Gastrocnemius medialis (tissue), 4 donors: ENCODE measurements around the gene IL22RA1. TPM values are rescaled to one million over a fixed set of nuclear protein-coding genes. Genes with fewer than 3 reads are reported as not detected.

Experiments used
- ATAC-seq, 2 donors: fragments of 150-250 bp; one replicate each; pipeline ENCODE4 v1.9.1; 2016
- DNase-seq, 2 donors: peaks; one replicate each; pipeline ENCODE4 v3.0.0-alpha.2; 2019
- H3K27ac ChIP-seq, 4 donors: fragments of 200-600 bp; sonication (generic); 1 replicate in 1 of 4; 2 replicates in 3 of 4; pipeline ENCODE4 v1.5.1; 2016 to 2018; ENCODE audit warnings: mild to moderate bottlenecking in 2 of 4, moderate library complexity in 1 of 4
- H3K27me3 ChIP-seq, 3 donors: fragments of 200-600 bp; sonication (generic) in 2 of 3; 1 replicate in 1 of 3; 2 replicates in 2 of 3; pipeline versions ENCODE4 v1.5.1 to v1.6.0; 2016 to 2019; ENCODE audit warnings: mild to moderate bottlenecking in 1 of 3, moderate library complexity in 1 of 3
- H3K36me3 ChIP-seq, 2 donors: fragments of 200-600 bp; sonication (generic) in 1 of 2; one replicate each; pipeline ENCODE4 v1.5.1; 2017 to 2018
- H3K4me1 ChIP-seq, 2 donors: fragments of 200-600 bp; sonication (generic) in 1 of 2; one replicate each; pipeline ENCODE4 v1.5.1; 2016 to 2017; ENCODE audit warnings: mild to moderate bottlenecking in 2 of 2
- H3K4me3 ChIP-seq, 4 donors: fragments of 200-600 bp; sonication (generic) in 3 of 4; 1 replicate in 1 of 4; 2 replicates in 3 of 4; pipeline ENCODE4 v1.5.1; 2016 to 2019; ENCODE audit warnings: mild to moderate bottlenecking in 2 of 4
- H3K9me3 ChIP-seq, 3 donors: fragments of 200-600 bp; sonication (generic) in 2 of 3; 1 replicate in 1 of 3; 2 replicates in 2 of 3; pipeline ENCODE4 v1.5.1; 2016 to 2019
- CTCF ChIP-seq, 5 experiments: fragments of 450-650 bp in 3 of 5; fragments of 200-600 bp in 2 of 5; sonication (generic) in 2 of 5; IDR thresholded peaks in 4 of 5; conservative IDR thresholded peaks in 1 of 5; 1 replicate in 4 of 5; 2 replicates in 1 of 5; pipeline ENCODE4 v1.5.1; 2016 to 2019; ENCODE audit warnings: antibody characterized with exemption in 5 of 5, mild to moderate bottlenecking in 3 of 5, moderate library complexity in 3 of 5
- POLR2A ChIP-seq, 2 donors: fragments of 450-650 bp; IDR thresholded peaks; one replicate each; pipeline ENCODE4 v1.6.1; 2017; ENCODE audit warnings: antibody characterized with exemption in 2 of 2, mild to moderate bottlenecking in 2 of 2, moderate library complexity in 2 of 2
- in situ Hi-C, 4 donors: fragments of 200-750 bp; cut with MboI; loops; one replicate each; pipeline versions ENCODE4 v1.15.0 to v1.8.0; 2017; ENCODE audit warnings: low sequenced_read_pairs in 4 of 4
- intact Hi-C: fragments of 100-400 bp; cut with DNase I; formaldehyde crosslinking; loops from one replicate; pipeline ENCODE4 v1.15.1; 2023; ENCODE audit warnings: low total_unique reads
- total RNA-seq, 4 donors: library from RNA; depleted of rRNA; stranded (reverse); fragments of >200 nt; gene quantifications; one replicate each; pipeline versions ENCODE4 v1.1.0 to v1.2.3, GENCODE V29; 2016

Gene IL22RA1
- total RNA-seq, 4 donors from 2014 or later, result 0.36 TPM; not detected in 3

- ATAC-seq (no peak), DNase-seq (no peak)
- Histone ChIP-seq H3K4me1 (peaks cover 3 to 18% of the 10 kb centered on the region in 2 donors), H3K9me3 (no peaks in the 10 kb centered on the region), H3K27me3 (no peaks in the 10 kb centered on the region), H3K27ac (peak overlapping the region in 3 of 4 donors; percentile 13 to 75 (median 61)), H3K4me3 (no peak overlapping the region), H3K36me3 (peaks cover 0 to 7% of the 10 kb centered on the region in 2 donors)
- in situ Hi-C loops, result no loop called here
- intact Hi-C loops, result no loop called here
- TF ChIP-seq POLR2A (IDR thresholded peaks at IDR 0.05) (no peak), CTCF (IDR thresholded peaks at IDR 0.05 in 4 of 5, conservative IDR thresholded peaks at IDR 0.05 in 1 of 5) (no peak)
These were observed 26.3 kb upstream of the IL22RA1 start for GRCh38 chr1:24169286-24169685.

- peak overlapping the region; percentile 21 to 75 (median 50) for H3K27ac ChIP-seq
- no peaks in the 10 kb centered on the region for H3K9me3 ChIP-seq
- peaks cover 3 to 18% of the 10 kb centered on the region in 2 donors for H3K4me1 ChIP-seq
- no peak for TF ChIP-seq CTCF (IDR thresholded peaks at IDR 0.05 in 4 of 5, conservative IDR thresholded peaks at IDR 0.05 in 1 of 5)
- TF ChIP-seq POLR2A (IDR thresholded peaks at IDR 0.05), result no peak
- ATAC-seq (peak; percentile 85 to 95), DNase-seq (peak; percentile 35 to 49)
- in situ Hi-C loops, result no loop called here
- peaks cover 0 to 7% of the 10 kb centered on the region in 2 donors for H3K36me3 ChIP-seq
- H3K4me3 ChIP-seq, result no peak overlapping the region
- H3K27me3 ChIP-seq, result no peaks in the 10 kb centered on the region
- intact Hi-C loops, result no loop called here
These were observed 25.3 kb upstream of the IL22RA1 start for GRCh38 chr1:24168245-24168644.

GRCh38 chr1:24167008-24167407 lies 24.1 kb upstream of the IL22RA1 start:
- DNase-seq (no peak), ATAC-seq (no peak)
- no peak for TF ChIP-seq CTCF (IDR thresholded peaks at IDR 0.05 in 4 of 5, conservative IDR thresholded peaks at IDR 0.05 in 1 of 5)
- TF ChIP-seq POLR2A (IDR thresholded peaks at IDR 0.05), result no peak
- in situ Hi-C loops (no loop called here), intact Hi-C loops (no loop called here)
- Histone ChIP-seq H3K27ac (peak overlapping the region in 1 of 4 donors; percentile 61), H3K36me3 (peaks cover 0 to 7% of the 10 kb centered on the region in 2 donors), H3K9me3 (no peaks in the 10 kb centered on the region), H3K4me3 (no peak overlapping the region), H3K27me3 (no peaks in the 10 kb centered on the region), H3K4me1 (peaks cover 3 to 18% of the 10 kb centered on the region in 2 donors)

- TF ChIP-seq CTCF (IDR thresholded peaks at IDR 0.05 in 4 of 5, conservative IDR thresholded peaks at IDR 0.05 in 1 of 5), result no peak
- TF ChIP-seq POLR2A (IDR thresholded peaks at IDR 0.05), result no peak
- Histone ChIP-seq H3K36me3 (peaks cover 0 to 7% of the 10 kb centered on the region in 2 donors), H3K27ac (no peak overlapping the region), H3K4me3 (no peak overlapping the region), H3K27me3 (no peaks in the 10 kb centered on the region), H3K9me3 (no peaks in the 10 kb centered on the region), H3K4me1 (peaks cover 3 to 18% of the 10 kb centered on the region in 2 donors)
- DNase-seq, result no peak
- in situ Hi-C loops (no loop called here), intact Hi-C loops (no loop called here)
- ATAC-seq, result no peak
These were observed 22.6 kb upstream of the IL22RA1 start for GRCh38 chr1:24165500-24165899.

- DNase-seq (no peak), ATAC-seq (no peak)
- H3K36me3 ChIP-seq, result peaks cover 0 to 7% of the 10 kb centered on the region in 2 donors
- no peaks in the 10 kb centered on the region for H3K9me3 ChIP-seq
- H3K4me1 ChIP-seq, result peaks cover 3 to 14% of the 10 kb centered on the region in 2 donors
- intact Hi-C loops (no loop called here), in situ Hi-C loops (no loop called here)
- no peaks in the 10 kb centered on the region for H3K27me3 ChIP-seq
- H3K27ac ChIP-seq, result no peak overlapping the region
- no peak overlapping the region for H3K4me3 ChIP-seq
- TF ChIP-seq CTCF (IDR thresholded peaks at IDR 0.05 in 4 of 5, conservative IDR thresholded peaks at IDR 0.05 in 1 of 5) (no peak), POLR2A (IDR thresholded peaks at IDR 0.05) (no peak)
These were observed 21.1 kb upstream of the IL22RA1 start for GRCh38 chr1:24164004-24164403.
